Measurements from ENCODE around the gene CELSR1.

Gene CELSR1

GRCh38 chr22:46374663-46375474 lies 162.6 kb downstream of the CELSR1 start:
- no peak for DNase-seq (ENCODE audit: low read depth in 2 of 2)

- peak in 1 of 2 donors; percentile 31 for DNase-seq (ENCODE audit: low read depth in 2 of 2)
Observed at GRCh38 chr22:46373921-46374662, 163.3 kb downstream of the CELSR1 start.

GRCh38 chr22:46373159-46373558 lies 164.3 kb downstream of the CELSR1 start:
- peak in 1 of 2 donors; percentile 45 for DNase-seq (ENCODE audit: low read depth in 2 of 2)

- DNase-seq (ENCODE audit: low read depth in 2 of 2) = no peak
Observed at GRCh38 chr22:46372686-46373085, 164.7 kb downstream of the CELSR1 start.

GRCh38 chr22:46371623-46372226 lies 165.7 kb downstream of the CELSR1 start:
- DNase-seq (ENCODE audit: low read depth in 2 of 2) = no peak

GRCh38 chr22:46370584-46371291 lies 166.7 kb downstream of the CELSR1 start:
- peak in 1 of 2 donors; percentile 61 for DNase-seq (ENCODE audit: low read depth in 2 of 2)

- DNase-seq (ENCODE audit: low read depth in 2 of 2) = no peak
Observed at GRCh38 chr22:46369716-46370583, 167.5 kb downstream of the CELSR1 start.

- no peak for DNase-seq (ENCODE audit: low read depth in 2 of 2)
Observed at GRCh38 chr22:46368871-46369715, 168.3 kb downstream of the CELSR1 start.

GRCh38 chr22:46368422-46368821 lies 169.0 kb downstream of the CELSR1 start:
- no peak for DNase-seq (ENCODE audit: low read depth in 2 of 2)

GRCh38 chr22:46367707-46368191 lies 169.7 kb downstream of the CELSR1 start:
- DNase-seq (ENCODE audit: low read depth in 2 of 2) = peak in 1 of 2 donors; percentile 52

GRCh38 chr22:46366801-46367706 lies 170.4 kb downstream of the CELSR1 start:
- no peak for DNase-seq (ENCODE audit: low read depth in 2 of 2)

- DNase-seq (ENCODE audit: low read depth in 2 of 2) = no peak
Observed at GRCh38 chr22:46366327-46366731, 171.1 kb downstream of the CELSR1 start.

GRCh38 chr22:46365166-46365624 lies 172.2 kb downstream of the CELSR1 start:
- DNase-seq (ENCODE audit: low read depth in 2 of 2) = no peak

GRCh38 chr22:46364341-46365165 lies 172.9 kb downstream of the CELSR1 start:
- no peak for DNase-seq (ENCODE audit: low read depth in 2 of 2)

- DNase-seq (ENCODE audit: low read depth in 2 of 2) = no peak
Observed at GRCh38 chr22:46363611-46364321, 173.7 kb downstream of the CELSR1 start.

- DNase-seq (ENCODE audit: low read depth in 2 of 2) = no peak
Observed at GRCh38 chr22:46362934-46363515, 174.4 kb downstream of the CELSR1 start.

Data from stimulated activated CD8-positive, alpha-beta memory T cell treated with anti-CD3 and anti-CD28 coated beads, Interleukin-7, amount 100 ng/mL, for 4 hours (primary cell).